GM23338 (cell line): ENCODE measurements around the gene ITGA8. TPM values are rescaled to one million over a fixed set of nuclear protein-coding genes. Genes with fewer than 3 reads are reported as not detected.

Experiments used
- ATAC-seq: fragments of 200-7000 bp; cut with Tn5 transposase; 3 replicates; pipeline ENCODE4 v1.9.1; 2020
- DNase-seq: peaks from one replicate; pipeline ENCODE4 v3.0.0-alpha.2; 2015; ENCODE audit warnings: low spot score
- H2AFZ ChIP-seq: fragments of 200-600 bp; sonication (generic); 2 replicates; pipeline ENCODE4 v1.8.0; 2016; ENCODE audit warnings: antibody characterized with exemption, mild to moderate bottlenecking, moderate library complexity
- H3F3A ChIP-seq: fragments of 200-600 bp; sonication (generic); replicated peaks from 2 replicates; pipeline ENCODE4 v1.8.0; 2017; ENCODE audit warnings: antibody characterized with exemption, mixed run types, low read depth
- H3K27ac ChIP-seq: fragments of 200-600 bp; sonication (generic); 2 replicates; pipeline ENCODE4 v1.6.1; 2016; ENCODE audit warnings: low read depth
- H3K27me3 ChIP-seq: fragments of 200-600 bp; sonication (generic); 2 replicates; pipeline ENCODE4 v1.8.0; 2016; ENCODE audit warnings: mild to moderate bottlenecking, mixed run types, moderate library complexity; ENCODE audit not compliant: insufficient read depth
- H3K36me3 ChIP-seq: fragments of 200-600 bp; sonication (generic); 2 replicates; pipeline ENCODE4 v1.8.0; 2016; ENCODE audit warnings: mild to moderate bottlenecking; ENCODE audit not compliant: insufficient read depth
- H3K4me1 ChIP-seq: fragments of 200-600 bp; sonication (generic); 2 replicates; pipeline ENCODE4 v1.8.0; 2016; ENCODE audit warnings: mild to moderate bottlenecking, moderate library complexity; ENCODE audit not compliant: insufficient read depth
- H3K4me2 ChIP-seq: fragments of 200-600 bp; sonication (generic); 2 replicates; pipeline ENCODE4 v1.7.1; 2017; ENCODE audit warnings: mixed run types
- H3K4me3 ChIP-seq: fragments of 200-600 bp; sonication (generic); 2 replicates; pipeline ENCODE4 v1.6.1; 2016; ENCODE audit warnings: mixed run types
- H3K79me2 ChIP-seq: fragments of 200-600 bp; sonication (generic); replicated peaks from 2 replicates; pipeline ENCODE4 v1.8.0; 2017; ENCODE audit warnings: mild to moderate bottlenecking; ENCODE audit not compliant: insufficient read depth
- H3K9me2 ChIP-seq: fragments of 200-600 bp; sonication (generic); 2 replicates; pipeline ENCODE4 v1.8.0; 2017; ENCODE audit not compliant: insufficient read depth
- H4K20me1 ChIP-seq: fragments of 200-600 bp; sonication (generic); replicated peaks from 2 replicates; pipeline ENCODE4 v1.8.0; 2017; ENCODE audit warnings: mild to moderate bottlenecking; ENCODE audit not compliant: insufficient read depth
- H3K27ac Mint-ChIP-seq: 2 replicates; pipeline ENCODE4 v1.8.0; 2020; ENCODE audit warnings: inconsistent platforms, mild to moderate bottlenecking, moderate library complexity, mixed read lengths
- H3K27me3 Mint-ChIP-seq: 3 replicates; pipeline ENCODE4 v1.8.0; 2022; ENCODE audit warnings: low read depth, mild to moderate bottlenecking, moderate library complexity, mixed read lengths, inconsistent platforms; ENCODE audit not compliant: insufficient read depth, poor library complexity
- H3K36me3 Mint-ChIP-seq: 3 replicates; pipeline ENCODE4 v1.8.0; 2021; ENCODE audit warnings: low read depth, mild to moderate bottlenecking, inconsistent platforms, moderate library complexity, mixed read lengths
- H3K4me1 Mint-ChIP-seq: 3 replicates; pipeline ENCODE4 v1.8.0; 2020; ENCODE audit warnings: mild to moderate bottlenecking, inconsistent platforms, mixed read lengths
- H3K4me3 Mint-ChIP-seq: 3 replicates; pipeline ENCODE4 v1.8.0; 2021; ENCODE audit warnings: moderate library complexity, mild to moderate bottlenecking, inconsistent platforms, mixed read lengths
- H3K9me3 Mint-ChIP-seq: 3 replicates; pipeline ENCODE4 v1.8.0; 2020; ENCODE audit warnings: moderate library complexity, mild to moderate bottlenecking, inconsistent platforms, mixed read lengths
- CREB1 ChIP-seq: fragments of 250-450 bp; sonication (Bioruptor Pico); IDR thresholded peaks from 2 replicates; pipeline ENCODE4 v1.5.0; 2020; ENCODE audit warnings: low read depth, mild to moderate bottlenecking, moderate library complexity
- CTCF ChIP-seq, 2 experiments: fragments of 200-600 bp in 1 of 2; sonication (generic) in 1 of 2; conservative IDR thresholded peaks; 2 replicates each; pipeline versions ENCODE4 v1.5.1 to v1.6.1; 2016 to 2017; ENCODE audit warnings: antibody characterized with exemption in 2 of 2, low read depth in 2 of 2, mild to moderate bottlenecking in 2 of 2, moderate library complexity in 1 of 2
- EZH2 ChIP-seq: fragments of 200-600 bp; sonication (generic); IDR thresholded peaks from one replicate; pipeline ENCODE4 v1.8.0; 2017; ENCODE audit warnings: antibody characterized with exemption, mild to moderate bottlenecking, low read depth; ENCODE audit not compliant: unreplicated experiment
- EZH2phosphoT487 ChIP-seq: fragments of 200-600 bp; sonication (generic); IDR thresholded peaks from one replicate; pipeline ENCODE4 v1.8.1; 2018; ENCODE audit warnings: antibody characterized with exemption; ENCODE audit not compliant: unreplicated experiment
- JUNB ChIP-seq: IDR thresholded peaks from one replicate; pipeline ENCODE4 v1.6.1; 2016; ENCODE audit warnings: antibody characterized with exemption; ENCODE audit not compliant: unreplicated experiment
- NANOG ChIP-seq: IDR thresholded peaks from 2 replicates; pipeline ENCODE4 v1.6.1; 2016; ENCODE audit warnings: antibody characterized with exemption, borderline replicate concordance
- POLR2AphosphoS5 ChIP-seq: IDR thresholded peaks from 2 replicates; pipeline ENCODE4 v1.6.1; 2016; ENCODE audit warnings: antibody characterized with exemption, low read depth
- REST ChIP-seq: IDR thresholded peaks from one replicate; pipeline ENCODE4 v1.6.1; 2018; ENCODE audit warnings: antibody characterized with exemption; ENCODE audit not compliant: unreplicated experiment
- STAT1 ChIP-seq: IDR thresholded peaks from one replicate; pipeline ENCODE4 v1.6.1; 2016; ENCODE audit warnings: antibody characterized with exemption; ENCODE audit not compliant: unreplicated experiment
- ZNF114 ChIP-seq: fragments of 250-450 bp; sonication (Bioruptor Pico); IDR thresholded peaks from 2 replicates; pipeline ENCODE4 v1.5.0; 2020; ENCODE audit warnings: mild to moderate bottlenecking, moderate library complexity
- ZNF331 ChIP-seq: fragments of 250-450 bp; sonication (Bioruptor Pico); IDR thresholded peaks from 2 replicates; pipeline ENCODE4 v1.5.0; 2020; ENCODE audit warnings: low read depth, mild to moderate bottlenecking, moderate library complexity
- ZNF462 ChIP-seq: fragments of 250-450 bp; sonication (Bioruptor Pico); IDR thresholded peaks from 2 replicates; pipeline ENCODE4 v1.5.0; 2020; ENCODE audit warnings: mild to moderate bottlenecking, moderate library complexity
- polyA plus RNA-seq: library from polyadenylated mRNA; unstranded; fragments of >200 nt; fragmentation: Nextera tagmentation; extraction: Ambion mirVana; gene quantifications from 2 replicates; pipeline ENCODE4 v1.2.1, GENCODE V29; 2016
- total RNA-seq: library from RNA; depleted of rRNA; stranded (reverse); fragments of >200 nt; shearing (Covaris generic); gene quantifications from 2 replicates; pipeline ENCODE4 v1.2.3, GENCODE V29; 2014
- TF ChIP-seq, protein P1 (sequence below): IDR thresholded peaks from 2 replicates; pipeline ENCODE4 v1.6.1; 2016; ENCODE audit warnings: antibody characterized with exemption

Gene ITGA8
- total and polyA plus RNA-seq, 2 experiments from 2014 or later = not detected

DNA sequence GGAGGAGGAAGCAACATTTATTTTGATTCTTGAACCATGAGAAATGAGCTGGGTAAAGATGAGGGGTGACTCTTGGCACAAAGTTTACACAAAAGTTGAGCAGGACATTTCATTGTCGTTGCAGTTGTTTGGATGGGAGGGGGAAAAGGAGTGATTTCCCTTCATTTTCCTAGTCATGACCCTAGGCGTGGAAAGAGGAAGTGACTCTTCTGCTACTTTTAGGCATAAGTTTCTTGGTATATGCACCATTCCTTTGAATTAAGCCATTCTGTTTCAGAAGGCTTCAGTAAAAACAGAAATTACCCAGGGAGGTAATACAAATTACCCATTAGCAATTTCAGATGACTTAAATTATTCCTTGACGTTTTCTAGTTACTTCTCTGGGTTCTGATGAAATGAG, 234.7 kb downstream of the ITGA8 start:
- no peak overlapping the region for H3K27ac ChIP-seq
- no peaks in the 10 kb centered on the region for H3K4me1 ChIP-seq
- no peaks in the 10 kb centered on the region; the same call in 2 of the 3 replicates for H3K4me1 Mint-ChIP-seq
- H3K4me3 ChIP-seq = no peak overlapping the region
- ATAC-seq (no peak), DNase-seq (no peak)
- H4K20me1 ChIP-seq = no peaks in the 10 kb centered on the region
- no peaks in the 10 kb centered on the region for H3K9me3 Mint-ChIP-seq
- TF ChIP-seq ZNF462 (CRISPR knock-in tag) (no peak), EZH2phosphoT487 (no peak), ZNF331 (CRISPR knock-in tag) (no peak), EZH2 (no peak), REST (no peak), STAT1 (no peak), NANOG (no peak), JUNB (no peak), CTCF (conservative IDR thresholded peaks at IDR 0.05; ENCODE audit: low read depth in 2 of 2) (no peak), POLR2AphosphoS5 (no peak), ZNF114 (no peak), CREB1 (CRISPR knock-in tag) (no peak)
- TF ChIP-seq, protein P1, sequence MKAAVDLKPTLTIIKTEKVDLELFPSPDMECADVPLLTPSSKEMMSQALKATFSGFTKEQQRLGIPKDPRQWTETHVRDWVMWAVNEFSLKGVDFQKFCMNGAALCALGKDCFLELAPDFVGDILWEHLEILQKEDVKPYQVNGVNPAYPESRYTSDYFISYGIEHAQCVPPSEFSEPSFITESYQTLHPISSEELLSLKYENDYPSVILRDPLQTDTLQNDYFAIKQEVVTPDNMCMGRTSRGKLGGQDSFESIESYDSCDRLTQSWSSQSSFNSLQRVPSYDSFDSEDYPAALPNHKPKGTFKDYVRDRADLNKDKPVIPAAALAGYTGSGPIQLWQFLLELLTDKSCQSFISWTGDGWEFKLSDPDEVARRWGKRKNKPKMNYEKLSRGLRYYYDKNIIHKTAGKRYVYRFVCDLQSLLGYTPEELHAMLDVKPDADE = no peak
- no peaks in the 10 kb centered on the region for H3K79me2 ChIP-seq
- no peaks in the 10 kb centered on the region for H3F3A ChIP-seq
- H3K4me2 ChIP-seq = no peak overlapping the region
- peaks cover 4% of the 10 kb centered on the region for H3K27me3 Mint-ChIP-seq
- no peak overlapping the region for H3K4me3 Mint-ChIP-seq
- peaks cover 16% of the 10 kb centered on the region for H3K27me3 ChIP-seq
- no peak overlapping the region for H2AFZ ChIP-seq
- H3K9me2 ChIP-seq = no peaks in the 10 kb centered on the region
- H3K27ac Mint-ChIP-seq = no peak overlapping the region
- H3K36me3 Mint-ChIP-seq = no peaks in the 10 kb centered on the region
- H3K36me3 ChIP-seq = no peaks in the 10 kb centered on the region
